Cardiac fibroblast (primary cell): ENCODE measurements around the gene PDGFC.

Experiments
- DNase-seq, 2 donors: peaks; one replicate each; pipeline versions ENCODE4 v3.0.0 to v3.0.0-alpha.2; 2010; ENCODE audit warnings: low read depth in 2 of 2
- H3K4me3 ChIP-seq, 2 donors: replicated peaks in 1 of 2; 1 replicate in 1 of 2; 2 replicates in 1 of 2; pipeline ENCODE4 v1.5.1; 2011; ENCODE audit warnings: low read depth in 2 of 2, low read length in 2 of 2, mild to moderate bottlenecking in 2 of 2, moderate library complexity in 1 of 2
- CTCF ChIP-seq: IDR thresholded peaks from one replicate; pipeline ENCODE4 v1.5.1; 2011; ENCODE audit warnings: low read depth, mild to moderate bottlenecking, low read length, inconsistent platforms

Gene PDGFC

DNA sequence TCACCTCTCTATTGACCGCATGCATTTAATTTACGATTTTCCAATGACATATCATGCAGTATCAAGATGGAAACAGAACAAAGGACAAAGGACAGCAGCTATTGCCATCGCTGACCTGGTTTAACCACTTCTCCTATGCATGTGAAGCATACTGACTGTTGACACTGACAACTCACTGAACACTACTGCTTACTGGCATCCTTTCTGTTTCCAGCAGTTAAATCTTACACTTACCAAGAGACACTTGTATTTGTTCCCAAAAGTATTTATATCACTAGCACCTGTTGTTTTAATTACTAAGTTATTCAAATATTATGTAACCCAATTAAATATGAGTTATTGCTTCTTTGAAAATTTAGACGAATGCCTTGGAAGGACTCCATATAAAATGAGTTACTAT lies 176.7 kb downstream of the PDGFC start:
- no peak for DNase-seq
- no peak overlapping the region for H3K4me3 ChIP-seq
- TF ChIP-seq CTCF, result no peak

DNA sequence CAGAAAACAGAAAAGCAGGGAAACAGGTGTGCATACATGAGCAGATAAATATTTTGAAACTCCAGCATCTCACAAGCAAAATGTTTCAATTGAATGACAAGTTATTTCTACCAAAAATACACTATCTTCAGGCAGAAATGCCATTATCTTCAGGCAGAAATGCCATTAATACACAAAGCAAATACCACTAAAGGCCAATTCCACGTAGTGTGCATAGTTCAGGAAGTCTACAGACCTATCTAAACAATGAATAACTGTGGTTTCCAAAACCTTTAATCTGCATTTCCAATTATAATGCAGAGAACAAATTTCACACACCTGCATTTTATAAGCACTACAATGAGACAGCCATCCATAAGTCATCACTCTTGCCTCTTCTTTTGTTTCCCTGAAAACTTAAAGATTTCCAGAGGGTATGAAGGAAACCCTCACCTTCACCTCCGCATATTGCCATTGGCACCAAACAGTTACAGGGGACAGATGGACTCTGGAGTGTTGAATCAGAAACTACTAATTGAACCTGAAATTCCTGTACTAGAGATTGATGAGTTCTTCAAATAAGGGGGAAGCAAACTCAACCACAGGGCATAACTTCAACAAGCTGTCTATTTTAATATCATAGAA lies 179.0 kb downstream of the PDGFC start:
- no peak for TF ChIP-seq CTCF
- H3K4me3 ChIP-seq, result no peak overlapping the region
- DNase-seq, result peak in 1 of 2 donors; percentile 28

DNA sequence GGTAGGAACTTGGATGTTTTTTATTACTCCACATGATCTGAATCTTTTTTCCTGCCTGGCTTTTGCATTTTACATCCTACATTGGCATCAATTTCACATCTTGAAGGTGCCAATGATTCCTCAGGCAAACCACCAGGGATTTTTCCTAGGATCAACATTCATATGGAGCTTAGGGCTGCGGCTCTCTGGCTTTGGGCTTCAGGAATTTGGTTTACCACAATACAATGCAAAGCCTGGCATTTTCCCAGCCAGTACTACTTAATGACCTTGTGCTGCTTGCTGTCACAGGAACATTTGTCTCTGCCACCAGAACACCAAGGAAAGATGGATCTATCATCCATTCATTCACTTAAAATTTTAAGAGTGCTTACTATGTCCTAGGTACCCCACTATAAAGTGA lies 180.7 kb downstream of the PDGFC start:
- no peak overlapping the region for H3K4me3 ChIP-seq
- DNase-seq, result peak; percentile 64 to 72
- TF ChIP-seq CTCF, result no peak

DNA sequence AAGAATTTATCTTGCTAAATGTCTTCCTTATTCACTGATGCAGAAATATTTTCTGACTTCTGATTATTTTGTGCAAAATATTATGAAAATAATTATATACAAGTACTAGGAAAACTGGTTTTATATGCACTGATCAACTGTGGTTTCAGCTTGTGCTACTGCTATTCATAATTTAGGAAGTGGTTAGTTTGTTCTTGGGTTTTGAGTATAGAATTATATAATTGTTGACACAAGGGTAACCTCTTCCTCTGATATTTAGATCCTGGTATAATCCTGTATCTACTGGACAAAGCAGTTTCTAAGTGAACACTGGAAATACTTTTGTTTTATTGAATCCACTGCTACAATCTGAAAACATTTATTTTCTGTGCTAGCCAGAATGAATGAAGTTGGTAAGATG lies 182.8 kb downstream of the PDGFC start:
- no peak overlapping the region for H3K4me3 ChIP-seq
- no peak for TF ChIP-seq CTCF
- DNase-seq, result no peak

GRCh38 chr4:156786713-156787112 lies 184.9 kb downstream of the PDGFC start:
- H3K4me3 ChIP-seq, result no peak overlapping the region
- TF ChIP-seq CTCF, result no peak
- no peak for DNase-seq

DNA sequence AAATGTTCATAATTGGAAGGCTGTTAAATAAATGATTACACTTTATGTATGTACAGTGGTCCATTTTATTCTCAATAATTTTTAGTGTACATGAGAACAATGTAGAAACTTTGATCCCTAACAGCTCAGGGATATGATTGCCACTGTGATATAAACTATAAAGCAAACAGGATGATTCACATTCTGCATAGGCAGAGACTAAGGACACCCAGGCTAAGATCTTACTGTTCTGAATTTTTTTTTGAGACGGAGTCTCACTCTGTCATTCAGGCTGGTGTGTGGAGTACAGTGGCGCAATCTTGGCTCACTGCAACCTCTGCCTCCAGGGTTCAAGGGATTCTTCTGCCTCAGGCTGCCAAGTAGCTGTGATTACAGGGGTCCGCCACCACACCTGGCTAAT lies 186.6 kb downstream of the PDGFC start:
- TF ChIP-seq CTCF, result no peak
- H3K4me3 ChIP-seq, result no peak overlapping the region
- peak in 1 of 2 donors; percentile 54 for DNase-seq

DNA sequence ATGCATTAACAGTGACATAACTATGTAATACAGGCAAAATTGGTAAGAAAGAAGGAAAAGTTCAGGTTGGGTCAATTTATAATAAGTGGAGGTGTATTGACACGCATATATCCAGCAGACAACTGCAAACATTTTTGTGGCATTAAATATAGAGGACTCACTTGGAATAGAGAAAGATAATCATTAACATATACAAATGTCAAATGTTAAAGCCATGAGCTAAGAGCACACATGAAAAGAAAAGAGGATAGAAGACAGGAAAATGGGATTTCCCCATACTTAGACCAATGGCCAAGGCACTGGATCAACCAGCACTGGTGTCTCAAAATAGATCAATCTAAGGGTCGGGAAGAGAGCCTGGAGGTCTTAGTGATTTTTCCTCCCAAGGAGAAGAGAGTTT lies 187.6 kb downstream of the PDGFC start:
- no peak for DNase-seq
- no peak overlapping the region for H3K4me3 ChIP-seq
- no peak for TF ChIP-seq CTCF
